Measurements from ENCODE around the gene CTU2.

GRCh38 chr16:88698646-88699045, 7.7 kb upstream of the CTU2 start:
- TF ChIP-seq POLR2A (IDR thresholded peaks at IDR 0.05; ENCODE audit: low read depth, low read length) (no peak), POLR2AphosphoS5 (IDR thresholded peaks at IDR 0.05; ENCODE audit: low read depth, low read length) (no peak), TAF1 (IDR thresholded peaks at IDR 0.05; ENCODE audit: borderline replicate concordance, low read depth, low read length) (no peak)
